ENCODE results near the gene LIM2. TPM values are rescaled to one million over a fixed set of nuclear protein-coding genes. Genes with fewer than 3 reads are reported as not detected.

Gene LIM2
- polyA plus RNA-seq, 1 donor = 0.18 TPM

DNA sequence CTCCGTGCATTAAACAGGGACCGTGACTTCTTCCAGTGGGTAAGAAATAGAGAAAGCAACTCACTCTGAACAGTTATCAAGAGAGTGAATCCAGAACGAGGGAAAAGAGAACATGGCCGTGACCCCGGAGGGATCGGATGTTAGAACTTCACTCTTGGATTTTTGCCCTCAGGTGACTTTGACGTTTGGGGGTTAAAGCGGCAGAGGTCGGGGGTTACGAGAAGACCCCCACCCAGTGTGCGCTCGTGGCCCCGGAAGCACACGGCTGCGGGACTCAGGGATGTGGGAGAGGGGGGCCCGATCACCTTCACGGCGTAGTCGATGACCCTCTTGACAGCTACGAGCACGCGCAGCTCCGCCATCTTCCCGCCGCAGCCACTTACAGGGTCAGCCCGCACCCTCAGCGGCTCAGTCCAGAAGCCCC is 21.8 kb downstream of the LIM2 start, which contains the start of gene ETFB:
TSS of gene ETFB (minus strand) at position 424 of the 424 bp plus-strand sequence. CDS start at position 362, 62 bp downstream.
- no peak for DNase-seq

DNA sequence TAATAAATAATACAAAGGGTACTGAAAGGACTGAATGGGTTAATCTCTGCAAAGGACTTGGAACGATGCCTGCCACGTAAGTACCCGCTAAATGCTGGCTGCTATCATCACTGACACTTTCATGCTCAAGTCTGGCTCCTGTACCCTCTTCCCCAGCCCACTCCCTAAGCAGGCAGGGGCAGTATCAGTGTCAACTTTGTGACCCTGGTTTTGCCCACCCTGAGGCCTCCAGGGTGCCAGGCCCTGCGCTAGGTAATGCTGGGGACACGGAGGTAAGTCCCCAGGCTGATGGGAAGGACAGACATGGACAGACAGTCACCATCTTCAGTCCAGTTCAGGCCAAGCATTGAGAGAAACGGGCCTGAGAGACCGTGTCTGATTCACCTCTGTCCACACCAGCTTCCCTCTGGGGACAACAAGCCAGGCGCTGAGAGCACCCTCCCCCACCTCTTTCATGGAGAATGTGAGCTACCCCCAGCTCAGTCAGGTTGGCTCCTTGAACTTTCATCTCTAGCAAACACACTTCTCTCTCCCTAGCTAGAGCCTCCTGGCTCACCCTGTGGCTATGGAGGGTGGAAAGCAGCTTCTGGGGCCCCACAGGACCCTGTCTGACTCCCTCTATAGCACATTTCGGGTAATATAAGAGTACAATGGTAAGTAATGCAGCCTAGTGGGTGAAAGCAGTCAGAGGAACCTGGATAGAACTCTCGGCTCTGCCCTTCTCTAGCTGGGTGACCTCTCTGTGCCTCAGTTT is 22.4 kb downstream of the LIM2 start:
- DNase-seq = peak; percentile 26

DNA sequence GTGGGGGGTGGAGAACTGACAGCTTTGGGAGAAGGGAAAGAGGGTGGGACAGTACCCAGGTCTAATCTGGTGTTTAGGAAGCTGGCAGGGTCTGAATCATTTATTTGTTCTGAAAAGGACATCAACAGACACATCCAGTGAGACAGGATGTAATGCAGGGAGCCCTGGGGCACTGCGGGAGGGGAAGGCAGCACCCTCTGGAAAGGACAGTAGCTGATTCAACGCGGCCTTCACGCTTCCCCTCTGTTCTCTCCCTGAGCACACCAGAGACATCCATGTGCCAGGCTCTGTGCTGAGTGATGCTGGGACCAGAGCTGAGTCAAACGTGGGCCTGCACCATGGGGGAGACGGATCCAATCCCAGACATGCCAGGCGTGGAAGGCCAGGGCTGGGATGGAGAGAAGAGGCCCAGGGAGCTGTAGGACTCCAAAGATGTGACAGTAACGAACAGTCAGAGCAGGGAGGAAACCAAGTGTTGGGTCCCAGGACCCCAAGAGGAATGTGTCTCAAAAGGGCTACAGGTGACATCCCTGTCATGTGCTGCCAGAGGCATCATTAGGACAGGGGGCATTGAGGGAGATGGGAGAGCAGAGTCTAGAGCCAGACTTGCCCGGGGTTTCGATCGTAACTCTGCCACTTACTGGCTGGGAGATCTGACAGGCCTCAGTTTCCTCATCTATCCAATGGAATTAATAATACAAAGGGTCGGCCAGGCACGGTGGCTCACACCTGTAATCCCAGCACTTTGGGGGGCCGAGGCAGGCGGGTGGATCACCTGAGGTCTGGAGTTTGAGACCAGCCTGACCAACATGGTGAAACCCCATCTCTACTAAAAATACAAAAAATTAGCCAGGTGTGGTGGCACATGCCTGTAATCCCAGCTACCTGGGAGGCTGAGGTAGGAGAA is 23.3 kb downstream of the LIM2 start:
- no peak for DNase-seq

DNA sequence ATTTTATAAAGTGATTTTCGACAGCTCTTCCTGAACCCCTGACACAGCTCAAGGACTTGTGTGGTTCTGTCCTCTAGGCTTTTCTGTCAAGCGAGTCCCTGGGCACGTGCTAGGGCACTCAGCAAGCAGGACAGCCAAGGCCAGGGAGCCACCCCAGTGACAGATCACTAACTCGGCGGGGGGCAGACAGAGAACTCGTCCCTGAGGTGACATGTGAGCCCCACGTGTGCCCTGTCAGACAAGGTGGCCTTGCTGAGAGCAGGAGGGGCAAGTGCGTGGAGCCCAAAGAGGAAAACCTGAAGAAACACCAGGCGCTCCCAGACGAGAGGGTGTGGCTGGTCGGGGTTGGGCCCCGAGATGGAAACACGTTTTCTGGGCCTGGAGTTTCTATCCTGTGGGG is 26.5 kb downstream of the LIM2 start:
- DNase-seq = no peak

DNA sequence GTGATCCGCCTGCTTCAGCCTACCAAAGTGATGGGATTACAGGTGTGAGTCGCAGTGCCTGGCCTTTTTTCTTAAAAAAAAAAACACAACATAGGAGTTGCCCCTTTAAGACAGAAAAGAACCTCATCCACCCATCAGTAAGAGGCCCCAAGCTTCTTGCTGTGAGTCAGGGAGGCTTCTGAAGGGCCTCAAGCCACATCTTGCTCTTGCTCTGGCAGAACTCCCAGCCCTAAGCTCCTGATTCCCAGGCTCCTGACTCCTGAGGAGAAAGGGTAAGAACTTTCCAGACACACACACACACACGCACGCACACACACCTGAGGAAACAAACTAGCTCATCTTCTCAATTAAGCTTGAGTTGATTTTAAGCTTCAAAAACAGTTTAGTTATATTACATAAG is 28.5 kb downstream of the LIM2 start:
- DNase-seq = no peak

DNA sequence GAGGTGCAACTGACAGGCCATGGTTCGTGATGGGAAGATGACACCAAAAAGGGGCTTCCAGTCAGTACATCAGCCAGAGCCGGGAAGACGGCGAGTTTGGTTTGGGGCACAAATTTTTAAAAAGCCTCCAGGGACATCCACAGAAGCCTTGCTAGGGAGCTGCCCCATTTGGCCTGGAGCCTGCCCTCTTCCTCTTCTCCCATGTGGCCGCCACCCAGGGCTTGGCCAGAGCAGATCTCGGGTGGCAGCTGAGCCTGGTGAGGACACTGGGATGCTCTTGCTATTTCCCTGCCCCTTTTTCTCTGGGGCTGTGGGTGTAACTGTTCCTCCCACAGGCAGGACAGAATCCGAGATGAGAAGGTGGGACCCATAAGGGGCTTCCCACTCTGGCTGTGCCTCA is 29.8 kb downstream of the LIM2 start:
- no peak for DNase-seq

DNA sequence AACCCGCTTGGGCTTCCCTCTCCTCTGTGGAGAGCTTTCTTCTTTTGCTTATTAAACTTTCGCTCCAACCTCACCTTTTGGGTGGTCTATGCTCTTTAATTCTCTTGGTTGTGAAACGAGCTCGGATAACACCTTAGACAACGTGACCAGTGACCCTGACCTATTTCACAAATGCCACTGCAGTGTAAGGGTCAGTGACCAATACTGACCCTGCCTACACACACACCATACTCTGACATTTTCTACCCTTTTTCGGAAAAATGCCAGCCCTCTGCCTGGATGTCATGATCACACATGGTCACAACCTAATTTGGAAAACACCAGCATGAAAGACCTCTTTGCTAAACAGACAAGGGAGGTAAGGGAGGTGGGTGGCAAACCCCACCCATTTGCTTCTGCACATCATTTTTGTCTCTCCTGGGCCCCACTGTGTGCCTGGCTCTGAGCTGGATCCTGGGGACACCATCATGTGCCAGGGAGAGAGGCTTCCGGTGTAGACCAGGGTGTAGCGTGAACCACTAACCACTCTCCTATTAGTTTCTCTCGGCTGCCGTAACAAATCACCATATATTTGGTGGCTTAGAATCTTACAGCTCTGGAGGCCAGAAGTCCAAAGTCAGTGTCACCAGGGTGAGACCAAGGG is 31.5 kb downstream of the LIM2 start:
- DNase-seq = no peak

DNA sequence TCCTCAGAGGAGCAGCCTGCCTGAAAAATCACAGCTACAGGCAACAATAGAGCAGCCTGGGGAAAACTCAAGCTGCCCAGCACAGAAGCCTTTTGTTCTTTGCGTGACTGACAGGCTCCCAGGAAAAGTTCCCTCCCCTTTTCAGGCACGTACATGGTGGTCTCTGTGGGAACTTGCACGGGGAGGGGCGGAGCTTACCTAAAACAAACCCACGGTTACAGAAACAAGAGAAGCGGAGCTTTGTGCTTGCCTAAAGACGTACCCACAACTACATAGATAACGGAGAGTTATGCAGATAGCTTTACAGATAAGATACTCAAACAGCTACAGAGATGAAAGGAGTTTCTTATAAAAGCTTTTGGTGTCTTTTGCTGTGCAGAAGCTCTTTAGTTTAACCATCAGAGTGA is 33.0 kb downstream of the LIM2 start:
- peak; percentile 63 for DNase-seq

DNA sequence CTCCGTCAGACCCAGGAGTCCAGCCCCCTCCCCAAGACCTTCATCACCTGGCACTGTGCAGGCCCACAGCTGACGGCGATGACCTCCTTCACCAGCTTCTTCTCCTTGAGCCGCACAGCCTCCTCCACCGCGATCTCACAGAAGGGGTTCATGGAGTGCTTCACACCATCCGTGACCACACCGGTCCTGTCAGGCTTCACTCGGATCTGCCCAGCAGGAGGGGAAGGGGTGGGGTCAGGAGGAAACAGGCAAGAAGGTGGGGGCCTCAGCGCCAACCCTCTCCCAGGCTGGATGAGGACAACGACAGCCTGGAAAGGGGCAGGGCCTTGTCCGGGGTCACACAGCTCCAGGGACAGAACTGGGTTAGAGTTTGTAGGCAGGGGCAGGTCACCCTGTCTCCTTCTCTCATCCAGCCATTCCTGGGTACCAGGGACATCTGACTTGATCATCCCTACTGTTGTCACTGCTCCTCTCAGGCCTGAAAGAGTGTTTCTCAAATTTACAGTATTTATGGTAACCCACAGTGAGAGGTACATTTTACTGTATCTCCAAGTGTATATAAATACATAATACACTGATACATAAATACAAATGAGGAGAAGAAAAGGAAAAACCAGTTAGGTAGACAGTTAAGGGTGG is 33.6 kb downstream of the LIM2 start:
- DNase-seq = peak; percentile 46

DNA sequence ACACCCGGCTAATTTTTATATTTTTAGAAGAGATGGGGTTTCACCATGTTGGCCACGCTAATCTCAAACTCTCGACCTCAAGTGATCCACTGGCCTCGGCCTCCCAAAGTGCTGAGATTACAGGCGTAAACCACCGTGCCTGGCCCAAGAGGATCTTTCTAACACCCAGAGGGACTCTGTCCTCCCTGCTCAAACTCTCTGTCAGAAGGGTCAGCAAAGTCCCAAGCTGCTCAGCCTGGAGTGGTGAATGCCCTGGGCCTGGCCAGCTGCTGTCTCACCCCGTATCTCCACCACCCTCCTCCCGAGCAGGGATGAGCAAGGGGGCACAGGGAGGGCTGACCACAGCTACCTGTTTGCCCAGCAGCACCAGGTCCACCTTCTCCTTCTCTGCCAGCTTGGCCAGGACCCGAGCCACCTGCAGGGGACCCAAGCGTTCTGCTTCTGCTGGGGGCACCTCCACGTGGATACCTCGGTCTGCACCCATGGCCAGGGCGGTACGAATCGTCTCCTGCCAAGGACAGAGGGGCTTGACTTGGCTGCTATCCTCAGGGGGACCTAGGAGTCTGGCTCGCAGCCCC is 34.9 kb downstream of the LIM2 start:
- DNase-seq = no peak

DNA sequence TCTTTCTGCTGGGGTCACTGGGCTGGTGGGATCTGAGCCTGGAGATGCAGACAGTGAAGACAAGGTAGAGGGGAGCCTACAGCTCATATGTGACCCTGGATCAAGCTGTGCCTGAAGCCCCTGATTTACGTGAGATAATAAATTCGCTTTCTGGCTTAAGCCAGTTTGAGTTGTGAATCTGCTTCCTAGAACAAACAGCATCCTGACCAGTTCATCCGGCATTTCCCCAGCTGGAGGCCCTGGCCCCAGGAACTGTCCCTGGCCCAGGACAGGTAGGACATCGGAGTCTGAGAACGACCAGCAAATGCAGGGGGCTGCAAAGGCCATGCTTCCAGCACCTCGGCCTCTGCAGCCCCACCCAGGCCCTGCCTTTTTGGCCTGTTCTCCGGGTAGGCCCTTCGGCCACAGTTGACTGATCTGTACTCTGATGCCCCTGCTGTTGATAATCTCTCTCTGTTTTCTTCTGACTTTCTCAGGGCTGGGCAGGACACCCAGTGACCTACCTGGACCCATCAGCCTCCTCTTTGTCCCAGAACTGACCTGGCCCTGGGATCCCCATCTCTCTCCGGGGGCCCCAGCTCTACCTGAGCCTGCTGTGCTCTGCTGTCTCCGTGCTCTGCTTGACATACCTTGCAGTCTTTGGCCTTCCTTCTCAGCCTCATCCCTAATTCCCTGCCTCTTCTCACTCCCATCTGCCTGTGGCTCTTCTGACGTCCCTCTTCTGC is 36.3 kb downstream of the LIM2 start:
- no peak for DNase-seq

DNA sequence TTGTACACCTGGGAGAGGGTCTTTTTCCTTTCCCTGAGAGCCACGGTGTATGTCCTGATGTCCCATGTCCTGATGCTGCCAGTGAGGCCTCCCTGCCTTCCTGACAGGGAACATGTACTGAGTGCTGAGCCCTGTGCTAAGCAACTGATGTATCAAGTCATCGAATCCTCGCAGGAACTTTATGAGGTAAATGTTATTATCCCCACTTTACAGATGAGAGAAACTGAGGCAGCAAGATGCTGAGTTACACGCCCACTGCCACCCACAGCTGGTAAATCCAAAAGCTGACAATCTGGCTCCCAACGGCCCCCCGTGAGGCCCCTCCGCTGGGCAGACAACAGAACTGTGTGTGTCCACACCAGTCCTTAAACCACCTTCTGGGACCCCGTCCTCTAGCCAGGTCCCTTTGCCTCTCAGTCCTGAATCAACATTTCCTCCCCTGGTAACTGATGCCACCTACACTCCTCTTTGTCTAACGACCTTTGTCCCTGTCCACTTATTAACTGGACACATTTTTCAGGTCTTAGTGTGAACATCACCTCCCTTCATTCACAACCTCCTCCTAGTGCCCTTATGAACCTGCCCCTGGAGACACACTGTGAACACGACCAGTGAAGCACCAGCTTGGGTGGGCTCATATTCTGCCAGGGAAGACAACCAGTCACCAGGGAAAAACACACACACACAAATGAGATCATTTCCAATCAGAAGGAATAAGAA is 40.4 kb downstream of the LIM2 start:
- DNase-seq = no peak

DNA sequence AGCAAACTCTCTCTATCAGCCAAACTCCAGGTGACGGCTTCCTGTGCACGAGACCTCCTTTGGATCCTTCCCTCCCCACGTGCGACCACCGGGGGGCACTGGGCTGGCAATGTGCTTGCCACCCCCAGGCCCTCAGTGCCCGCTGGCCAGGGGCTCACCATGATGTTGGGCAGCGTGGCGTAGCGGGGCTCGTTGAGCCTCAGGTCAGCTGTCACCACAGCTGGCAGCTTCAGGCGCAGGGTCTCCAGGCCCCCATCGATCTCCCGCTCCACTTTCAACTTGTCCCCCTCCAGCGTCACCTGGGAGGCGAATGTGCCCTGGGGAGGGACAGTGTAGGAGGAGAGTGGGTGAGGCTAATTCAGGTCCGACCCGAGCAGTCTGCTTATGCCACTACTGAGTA is 41.0 kb downstream of the LIM2 start:
- DNase-seq = no peak

DNA sequence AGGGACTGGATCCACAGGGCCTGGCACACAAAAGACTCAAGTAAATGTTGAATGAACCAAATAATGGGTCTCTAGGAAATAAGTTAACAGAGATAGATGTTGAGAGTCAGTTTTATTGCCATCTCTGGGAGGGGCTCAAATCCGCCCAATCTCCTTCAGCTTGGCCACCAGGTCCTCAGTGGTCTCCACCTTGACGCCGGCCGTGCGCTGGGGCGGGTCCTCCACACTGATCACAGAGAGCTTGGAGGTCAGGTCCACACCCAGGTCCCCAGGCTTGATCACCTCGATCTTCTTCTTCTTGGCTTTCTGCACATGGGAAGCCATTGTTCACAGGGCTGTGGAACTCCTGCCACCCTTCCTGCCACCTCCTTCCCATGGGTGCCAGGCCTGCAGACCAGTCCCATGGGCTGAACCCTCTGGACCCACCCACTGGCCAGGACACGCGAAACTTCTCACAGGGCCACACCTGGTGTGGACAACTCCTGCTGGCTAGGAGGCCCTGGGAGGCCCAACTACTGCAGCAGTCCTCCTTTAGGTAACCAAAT is 42.6 kb downstream of the LIM2 start:
- no peak for DNase-seq

DNA sequence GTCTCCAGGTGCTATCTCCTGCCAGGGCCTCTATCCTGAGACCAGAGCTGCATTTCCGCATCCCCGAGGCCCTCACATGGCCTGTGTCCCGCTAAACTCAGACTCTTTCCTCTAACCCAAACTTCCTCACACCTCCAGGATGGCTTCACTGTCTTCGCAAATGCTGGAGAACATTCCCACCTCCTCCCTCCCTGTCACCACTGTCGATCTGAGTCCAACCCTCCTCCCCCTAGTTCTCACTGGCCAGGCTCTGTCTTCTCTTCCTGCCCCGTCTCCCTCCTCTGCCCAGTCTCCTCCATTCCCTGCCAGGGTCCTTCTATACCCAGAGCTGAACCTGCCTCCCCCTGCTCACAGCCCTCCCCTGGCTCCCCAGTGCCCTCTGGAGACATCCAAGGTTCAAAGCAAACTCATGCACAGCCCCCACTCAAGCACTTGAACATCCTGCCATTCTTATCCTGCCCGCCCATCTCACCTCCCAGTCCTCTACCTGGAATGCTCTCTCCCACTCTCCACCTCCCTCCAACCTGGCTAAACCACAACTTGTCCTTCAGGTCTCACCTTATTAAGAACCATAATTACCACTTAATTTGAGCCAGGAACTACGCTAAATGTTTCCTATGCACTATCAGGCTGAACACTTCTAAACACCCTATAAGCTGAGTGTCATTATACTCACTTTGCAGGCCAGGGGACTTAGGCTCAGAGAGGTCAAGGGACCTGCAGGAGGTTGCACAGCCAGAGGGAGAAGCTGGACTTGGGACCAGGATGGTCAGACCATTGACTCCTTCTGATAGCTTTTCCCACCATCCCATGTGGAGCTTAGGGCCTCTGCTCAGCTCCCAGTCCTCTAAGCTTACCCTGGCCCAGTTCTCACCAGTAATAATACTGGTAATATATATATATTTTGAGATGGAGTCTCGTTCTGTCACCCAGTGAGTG is 44.9 kb downstream of the LIM2 start:
- no peak for DNase-seq

DNA sequence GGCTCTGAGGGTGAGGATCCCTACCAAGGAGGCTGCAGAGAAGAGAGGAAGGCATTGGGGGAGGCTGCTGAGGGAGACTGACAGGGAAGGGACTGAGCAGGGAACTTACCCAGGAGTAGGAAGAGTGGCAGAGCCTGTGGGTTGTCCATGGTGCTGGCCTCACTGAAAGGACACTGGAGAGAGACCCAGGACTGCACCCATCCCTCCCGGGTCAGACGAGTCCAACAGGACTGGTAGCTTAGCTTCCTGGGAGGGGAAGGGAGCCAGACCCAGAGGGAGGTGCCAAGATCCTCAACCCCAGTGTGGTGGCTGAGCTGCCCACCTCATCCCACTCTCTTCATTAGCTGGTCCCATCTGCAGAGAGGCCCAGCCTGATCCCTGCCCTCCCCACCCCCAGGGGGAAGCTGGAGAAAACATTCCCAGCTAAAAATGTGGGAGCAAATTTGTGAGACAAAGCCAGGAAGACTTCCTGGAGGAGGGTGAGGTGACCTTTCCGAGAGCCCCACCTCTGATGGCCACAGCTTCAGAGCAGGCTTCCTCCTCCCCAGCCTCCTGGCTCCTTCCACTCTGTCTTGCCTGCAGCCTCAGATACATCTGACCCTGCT is 45.7 kb downstream of the LIM2 start, which contains the start of gene VSIG10L:
TSS of gene VSIG10L (minus strand) at position 164 of the 605 bp plus-strand sequence. CDS start at position 149, 15 bp downstream.
- no peak for DNase-seq

DNA sequence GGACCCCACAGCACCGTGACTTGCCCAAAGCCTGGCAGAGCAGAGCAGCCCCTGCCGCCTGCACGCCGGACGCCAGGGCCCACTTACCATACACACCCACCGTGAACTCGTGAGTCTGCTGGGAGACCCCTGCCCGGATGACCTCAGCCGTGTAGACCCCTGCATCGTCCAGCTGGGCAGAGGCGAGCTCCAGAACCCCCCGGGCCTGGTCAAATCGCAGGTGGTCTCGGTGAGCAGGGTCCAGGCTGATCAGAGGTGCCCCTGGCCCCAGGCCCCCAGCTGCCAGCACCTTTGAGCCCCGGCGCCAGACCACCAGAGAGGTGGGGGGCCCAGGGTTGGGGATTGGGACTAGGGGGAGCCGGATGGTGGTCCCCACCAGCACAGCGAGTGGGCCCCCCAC is 46.7 kb downstream of the LIM2 start:
- DNase-seq = no peak

Data from left kidney (tissue), 2 donors.